ENCODE data around the gene DRAP1. TPM values are rescaled to one million over a fixed set of nuclear protein-coding genes. Genes with fewer than 3 reads are reported as not detected.

DRAP1 gene
- 64.7 and 75.8 TPM in 2 replicates for total RNA-seq

GRCh38 chr11:65919141-65919572 lies at the start of gene DRAP1:
TSS of gene DRAP1 (plus strand) at chr11:65919426. CDS start at chr11:65919502, 76 bp downstream.
- DNase-seq (peak; percentile 95), ATAC-seq (ENCODE audit: low read depth) (peak; percentile 87)
- ChIA-PET POLR2A (interaction anchor here (0.6 to 4.8 kb wide), 11 partner anchors 17 to 199 kb away, joined by 3 to 55 read pairs (median 7); partner anchors contain the start of genes CCDC85B, FIBP, FOSL1 and MUS81), CTCF (interaction anchor here (0.5 to 1.5 kb wide), 2 partner anchors 28 to 31 kb away, joined by 3 to 5 read pairs; partner anchors contain the start of genes CCDC85B and FIBP)
- Mint-ChIP-seq H3K36me3 (ENCODE audit: low read depth) (peaks cover 27% of the 10 kb centered on the region), H3K27me3 (no peaks in the 10 kb centered on the region), H3K4me1 (peaks cover 53% of the 10 kb centered on the region), H3K4me3 (peak within 1 kb of the TSS; percentile 93), H3K27ac (peak within 1 kb of the TSS; percentile 81), H3K9me3 (no peaks in the 10 kb centered on the region)
- TF ChIP-seq, protein P1, sequence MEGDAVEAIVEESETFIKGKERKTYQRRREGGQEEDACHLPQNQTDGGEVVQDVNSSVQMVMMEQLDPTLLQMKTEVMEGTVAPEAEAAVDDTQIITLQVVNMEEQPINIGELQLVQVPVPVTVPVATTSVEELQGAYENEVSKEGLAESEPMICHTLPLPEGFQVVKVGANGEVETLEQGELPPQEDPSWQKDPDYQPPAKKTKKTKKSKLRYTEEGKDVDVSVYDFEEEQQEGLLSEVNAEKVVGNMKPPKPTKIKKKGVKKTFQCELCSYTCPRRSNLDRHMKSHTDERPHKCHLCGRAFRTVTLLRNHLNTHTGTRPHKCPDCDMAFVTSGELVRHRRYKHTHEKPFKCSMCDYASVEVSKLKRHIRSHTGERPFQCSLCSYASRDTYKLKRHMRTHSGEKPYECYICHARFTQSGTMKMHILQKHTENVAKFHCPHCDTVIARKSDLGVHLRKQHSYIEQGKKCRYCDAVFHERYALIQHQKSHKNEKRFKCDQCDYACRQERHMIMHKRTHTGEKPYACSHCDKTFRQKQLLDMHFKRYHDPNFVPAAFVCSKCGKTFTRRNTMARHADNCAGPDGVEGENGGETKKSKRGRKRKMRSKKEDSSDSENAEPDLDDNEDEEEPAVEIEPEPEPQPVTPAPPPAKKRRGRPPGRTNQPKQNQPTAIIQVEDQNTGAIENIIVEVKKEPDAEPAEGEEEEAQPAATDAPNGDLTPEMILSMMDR (IDR thresholded peaks at IDR 0.05), result no peak
- intact Hi-C loops (cut with micrococcal nuclease), result loop anchor here (1.0 to 2.0 kb wide), 12 partner anchors 9 to 304 kb away; partner anchors contain the start of genes BANF1, CCDC85B, CFL1 and EIF1AD

GRCh38 chr11:65869643-65870306 lies 49.5 kb upstream of the DRAP1 start:
- peaks cover 23% of the 10 kb centered on the region for H3K36me3 Mint-ChIP-seq (ENCODE audit: low read depth)
- TF ChIP-seq, protein P1 (IDR thresholded peaks at IDR 0.05), result no peak
- intact Hi-C loops (cut with micrococcal nuclease), result no loop called here
- no peak for DNase-seq
- no peaks in the 10 kb centered on the region for H3K9me3 Mint-ChIP-seq
- H3K4me3 Mint-ChIP-seq, result no peak overlapping the region
- no peak for ATAC-seq (ENCODE audit: low read depth)
- CTCF ChIA-PET, result interaction anchor here (1.3 to 2.8 kb wide), 3 partner anchors 10 to 18 kb away, joined by 4 to 10 read pairs (median 5); partner anchors contain the start of genes FIBP and MUS81
- H3K4me1 Mint-ChIP-seq, result peaks cover 20% of the 10 kb centered on the region
- H3K27ac Mint-ChIP-seq, result no peak overlapping the region
- POLR2A ChIA-PET, result interaction anchor here (0.6 to 5.2 kb wide), 6 partner anchors 11 to 556 kb away, joined by 3 to 113 read pairs (median 6); partner anchors contain the start of genes CCDC85B, CFL1 and MUS81
- H3K27me3 Mint-ChIP-seq, result peaks cover 5% of the 10 kb centered on the region

- peaks cover 20% of the 10 kb centered on the region for H3K4me1 Mint-ChIP-seq
- intact Hi-C loops (cut with micrococcal nuclease), result no loop called here
- ATAC-seq (ENCODE audit: low read depth) (no peak), DNase-seq (no peak)
- H3K4me3 Mint-ChIP-seq, result peak overlapping the region; percentile 7
- peaks cover 5% of the 10 kb centered on the region for H3K27me3 Mint-ChIP-seq
- ChIA-PET CTCF (interaction anchor here (1.7 to 2.8 kb wide), 2 partner anchors 11 to 14 kb away, joined by 10 to 11 read pairs; partner anchors contain the start of gene MUS81), POLR2A (interaction anchor here (1.4 to 5.2 kb wide), 5 partner anchors 11 to 37 kb away, joined by 3 to 113 read pairs (median 6); partner anchors contain the start of genes CCDC85B, CFL1 and MUS81)
- H3K9me3 Mint-ChIP-seq, result no peaks in the 10 kb centered on the region
- TF ChIP-seq, protein P1 (IDR thresholded peaks at IDR 0.05), result no peak
- no peak overlapping the region for H3K27ac Mint-ChIP-seq
- H3K36me3 Mint-ChIP-seq (ENCODE audit: low read depth), result peaks cover 18% of the 10 kb centered on the region
Observed at GRCh38 chr11:65870307-65870658, 48.9 kb upstream of the DRAP1 start.

GRCh38 chr11:65870706-65871681 lies 48.2 kb upstream of the DRAP1 start:
- no peak for ATAC-seq (ENCODE audit: low read depth)
- POLR2A ChIA-PET, result interaction anchor here (1.0 to 5.2 kb wide), 7 partner anchors 12 to 38 kb away, joined by 3 to 113 read pairs (median 6); partner anchors contain the start of genes CCDC85B, CFL1, FIBP and MUS81
- peak overlapping the region; percentile 7 for H3K4me3 Mint-ChIP-seq

More at GRCh38 chr11:65870706-65871681, 48.2 kb upstream of the DRAP1 start:
- peaks cover 11% of the 10 kb centered on the region for H3K36me3 Mint-ChIP-seq (ENCODE audit: low read depth)
- H3K27me3 Mint-ChIP-seq, result peaks cover 5% of the 10 kb centered on the region
- intact Hi-C loops (cut with micrococcal nuclease), result no loop called here
- no peak overlapping the region for H3K27ac Mint-ChIP-seq
- H3K4me1 Mint-ChIP-seq, result peaks cover 20% of the 10 kb centered on the region
- no peak for DNase-seq
- CTCF ChIA-PET, result interaction anchor here (1.1 to 2.8 kb wide), 4 partner anchors 8 to 13 kb away, joined by 3 to 11 read pairs (median 6); partner anchors contain the start of gene MUS81
- H3K9me3 Mint-ChIP-seq, result no peaks in the 10 kb centered on the region
- TF ChIP-seq, protein P1 (IDR thresholded peaks at IDR 0.05), result no peak

All from activated B cell treated with CpG ODN at 0.5 μM for 24 hours (primary cell).